GM03348 (cell line): ENCODE measurements around the gene ZFP36.
A peak's percentile ranks its signal among the peaks of the same experiment; 100 is the strongest.

Experiments used
- DNase-seq: peaks from one replicate; pipeline ENCODE4 v3.0.0; 2012; ENCODE audit warnings: low spot score

The ZFP36 gene

GRCh38 chr19:39405958-39406655 lies 540 bp upstream of the ZFP36 start:
- DNase-seq: no peak

- no peak for DNase-seq
Observed at GRCh38 chr19:39407410-39407659, 688 bp downstream of the ZFP36 start.

- peak; percentile 30 for DNase-seq
Observed at GRCh38 chr19:39407660-39408391, 1.2 kb downstream of the ZFP36 start.

- DNase-seq: no peak
Observed at GRCh38 chr19:39408392-39409207, 2.0 kb downstream of the ZFP36 start.

- DNase-seq: peak; percentile 89
Observed at GRCh38 chr19:39409208-39410016, 2.8 kb downstream of the ZFP36 start.

- DNase-seq: peak; percentile 73
Observed at GRCh38 chr19:39410017-39410830, 3.6 kb downstream of the ZFP36 start.

GRCh38 chr19:39410831-39411080 lies 4.1 kb downstream of the ZFP36 start:
- DNase-seq: no peak

GRCh38 chr19:39411081-39411831 lies 4.6 kb downstream of the ZFP36 start:
- no peak for DNase-seq

- peak; percentile 73 for DNase-seq
Observed at GRCh38 chr19:39411832-39412099, 5.1 kb downstream of the ZFP36 start.

- peak; percentile 95 for DNase-seq
Observed at GRCh38 chr19:39412100-39412866, 5.6 kb downstream of the ZFP36 start, which contains the start of gene PLEKHG2. Gene PLEKHG2, plus strand, starts transcription at chr19:39412669. Its CDS starts 1,418 bp downstream, at chr19:39414087.

GRCh38 chr19:39412867-39413271 lies 6.2 kb downstream of the ZFP36 start:
- peak; percentile 22 for DNase-seq

- DNase-seq: peak; percentile 85
Observed at GRCh38 chr19:39413272-39413910, 6.7 kb downstream of the ZFP36 start.

- peak; percentile 63 for DNase-seq
Observed at GRCh38 chr19:39413911-39414608, 7.4 kb downstream of the ZFP36 start.

GRCh38 chr19:39415111-39416046 lies 8.7 kb downstream of the ZFP36 start:
- DNase-seq: no peak

- DNase-seq: no peak
Observed at GRCh38 chr19:39416152-39417120, 9.8 kb downstream of the ZFP36 start.

- DNase-seq: no peak
Observed at GRCh38 chr19:39417463-39418181, 11.0 kb downstream of the ZFP36 start.
